ENCODE results near the gene CAMSAP1.

The CAMSAP1 gene

GRCh38 chr9:135931349-135931820, 24.0 kb upstream of the CAMSAP1 start:
- no peak for TF ChIP-seq EGR1 (IDR thresholded peaks at IDR 0.05)
- no peak for TF ChIP-seq CEBPB (IDR thresholded peaks at IDR 0.05)
- TF ChIP-seq ZBTB7A (IDR thresholded peaks at IDR 0.05; ENCODE audit: low read depth) = no peak
- no peak for TF ChIP-seq FOXM1 (IDR thresholded peaks at IDR 0.05; ENCODE audit: borderline replicate concordance, low read depth)
- TF ChIP-seq EP300 (IDR thresholded peaks at IDR 0.05; ENCODE audit: borderline replicate concordance) = no peak
- no peak for TF ChIP-seq CREB1 (IDR thresholded peaks at IDR 0.05; ENCODE audit: low read depth)
- no peak for TF ChIP-seq RAD21 (IDR thresholded peaks at IDR 0.05; ENCODE audit: low read depth)
- TF ChIP-seq USF1 (IDR thresholded peaks at IDR 0.05) = no peak
- no peak for TF ChIP-seq YY1 (IDR thresholded peaks at IDR 0.05; ENCODE audit: low read depth)
- no peak for TF ChIP-seq TEAD4 (IDR thresholded peaks at IDR 0.05)
- TF ChIP-seq REST (IDR thresholded peaks at IDR 0.05; ENCODE audit: low read depth) = no peak
- TF ChIP-seq TCF12 (IDR thresholded peaks at IDR 0.05; ENCODE audit: low read depth) = no peak
- no peak for TF ChIP-seq TAF1 (IDR thresholded peaks at IDR 0.05; ENCODE audit: low read depth)
- no peak for TF ChIP-seq MAX (IDR thresholded peaks at IDR 0.05)

- TF ChIP-seq MAX (IDR thresholded peaks at IDR 0.05) = no peak
- no peak for TF ChIP-seq EGR1 (IDR thresholded peaks at IDR 0.05)
- TF ChIP-seq TAF1 (IDR thresholded peaks at IDR 0.05; ENCODE audit: low read depth) = no peak
- no peak for TF ChIP-seq TCF12 (IDR thresholded peaks at IDR 0.05; ENCODE audit: low read depth)
- TF ChIP-seq YY1 (IDR thresholded peaks at IDR 0.05; ENCODE audit: low read depth) = no peak
These were observed 23.4 kb upstream of the CAMSAP1 start for GRCh38 chr9:135930446-135931345.

- TF ChIP-seq NFIC (IDR thresholded peaks at IDR 0.05) (no peak), ZBTB7A (IDR thresholded peaks at IDR 0.05; ENCODE audit: low read depth) (no peak), TAF1 (IDR thresholded peaks at IDR 0.05; ENCODE audit: low read depth) (no peak), REST (IDR thresholded peaks at IDR 0.05; ENCODE audit: low read depth) (no peak), EGR1 (IDR thresholded peaks at IDR 0.05) (no peak), MAX (IDR thresholded peaks at IDR 0.05) (no peak), EP300 (IDR thresholded peaks at IDR 0.05; ENCODE audit: borderline replicate concordance) (no peak), RAD21 (IDR thresholded peaks at IDR 0.05; ENCODE audit: low read depth) (no peak), CREB1 (IDR thresholded peaks at IDR 0.05; ENCODE audit: low read depth) (no peak), TEAD4 (IDR thresholded peaks at IDR 0.05) (no peak), CEBPB (IDR thresholded peaks at IDR 0.05) (no peak), TCF12 (IDR thresholded peaks at IDR 0.05; ENCODE audit: low read depth) (no peak), USF1 (IDR thresholded peaks at IDR 0.05) (no peak), YY1 (IDR thresholded peaks at IDR 0.05; ENCODE audit: low read depth) (no peak), FOXM1 (IDR thresholded peaks at IDR 0.05; ENCODE audit: borderline replicate concordance, low read depth) (no peak)
These were observed 22.5 kb upstream of the CAMSAP1 start for GRCh38 chr9:135929656-135930445.

GRCh38 chr9:135928731-135929655, 21.6 kb upstream of the CAMSAP1 start:
- TF ChIP-seq ZBTB7A (IDR thresholded peaks at IDR 0.05; ENCODE audit: low read depth) (no peak), EGR1 (IDR thresholded peaks at IDR 0.05) (no peak), YY1 (IDR thresholded peaks at IDR 0.05; ENCODE audit: low read depth) (no peak), CEBPB (IDR thresholded peaks at IDR 0.05) (no peak), RAD21 (IDR thresholded peaks at IDR 0.05; ENCODE audit: low read depth) (no peak), NFIC (IDR thresholded peaks at IDR 0.05) (no peak), TAF1 (IDR thresholded peaks at IDR 0.05; ENCODE audit: low read depth) (no peak), TEAD4 (IDR thresholded peaks at IDR 0.05) (no peak), USF1 (IDR thresholded peaks at IDR 0.05) (no peak), MAX (IDR thresholded peaks at IDR 0.05) (no peak), CREB1 (IDR thresholded peaks at IDR 0.05; ENCODE audit: low read depth) (no peak), REST (IDR thresholded peaks at IDR 0.05; ENCODE audit: low read depth) (no peak), EP300 (IDR thresholded peaks at IDR 0.05; ENCODE audit: borderline replicate concordance) (no peak)
